Coronary artery (tissue), 2 donors: ENCODE data around the gene PRR5L.
A peak's percentile ranks its signal among the peaks of the same experiment; 100 is the strongest.

Experiments
- DNase-seq: peaks from one replicate; pipeline ENCODE4 v3.0.0-alpha.2; 2017; ENCODE audit warnings: low spot score
- H3K27ac ChIP-seq, 2 donors: fragments of 200-600 bp; sonication (generic); one replicate each; pipeline ENCODE4 v1.5.1; 2016 to 2019
- H3K4me3 ChIP-seq: fragments of 200-600 bp; sonication (generic); 2 replicates; pipeline ENCODE4 v1.5.1; 2016; ENCODE audit warnings: mild to moderate bottlenecking, moderate library complexity
- TF ChIP-seq, protein P1 (sequence below): fragments of 200-600 bp; sonication (generic); IDR thresholded peaks from one replicate; pipeline ENCODE4 v1.5.1; 2019; ENCODE audit warnings: antibody characterized with exemption

The PRR5L gene

GRCh38 chr11:36456156-36456555 is 160.1 kb downstream of the PRR5L start:
- Histone ChIP-seq H3K4me3 (peak overlapping the region; percentile 43), H3K27ac (peak overlapping the region; percentile 94 to 95)
- TF ChIP-seq, protein P1, sequence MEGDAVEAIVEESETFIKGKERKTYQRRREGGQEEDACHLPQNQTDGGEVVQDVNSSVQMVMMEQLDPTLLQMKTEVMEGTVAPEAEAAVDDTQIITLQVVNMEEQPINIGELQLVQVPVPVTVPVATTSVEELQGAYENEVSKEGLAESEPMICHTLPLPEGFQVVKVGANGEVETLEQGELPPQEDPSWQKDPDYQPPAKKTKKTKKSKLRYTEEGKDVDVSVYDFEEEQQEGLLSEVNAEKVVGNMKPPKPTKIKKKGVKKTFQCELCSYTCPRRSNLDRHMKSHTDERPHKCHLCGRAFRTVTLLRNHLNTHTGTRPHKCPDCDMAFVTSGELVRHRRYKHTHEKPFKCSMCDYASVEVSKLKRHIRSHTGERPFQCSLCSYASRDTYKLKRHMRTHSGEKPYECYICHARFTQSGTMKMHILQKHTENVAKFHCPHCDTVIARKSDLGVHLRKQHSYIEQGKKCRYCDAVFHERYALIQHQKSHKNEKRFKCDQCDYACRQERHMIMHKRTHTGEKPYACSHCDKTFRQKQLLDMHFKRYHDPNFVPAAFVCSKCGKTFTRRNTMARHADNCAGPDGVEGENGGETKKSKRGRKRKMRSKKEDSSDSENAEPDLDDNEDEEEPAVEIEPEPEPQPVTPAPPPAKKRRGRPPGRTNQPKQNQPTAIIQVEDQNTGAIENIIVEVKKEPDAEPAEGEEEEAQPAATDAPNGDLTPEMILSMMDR: no peak
- no peak for DNase-seq

DNA sequence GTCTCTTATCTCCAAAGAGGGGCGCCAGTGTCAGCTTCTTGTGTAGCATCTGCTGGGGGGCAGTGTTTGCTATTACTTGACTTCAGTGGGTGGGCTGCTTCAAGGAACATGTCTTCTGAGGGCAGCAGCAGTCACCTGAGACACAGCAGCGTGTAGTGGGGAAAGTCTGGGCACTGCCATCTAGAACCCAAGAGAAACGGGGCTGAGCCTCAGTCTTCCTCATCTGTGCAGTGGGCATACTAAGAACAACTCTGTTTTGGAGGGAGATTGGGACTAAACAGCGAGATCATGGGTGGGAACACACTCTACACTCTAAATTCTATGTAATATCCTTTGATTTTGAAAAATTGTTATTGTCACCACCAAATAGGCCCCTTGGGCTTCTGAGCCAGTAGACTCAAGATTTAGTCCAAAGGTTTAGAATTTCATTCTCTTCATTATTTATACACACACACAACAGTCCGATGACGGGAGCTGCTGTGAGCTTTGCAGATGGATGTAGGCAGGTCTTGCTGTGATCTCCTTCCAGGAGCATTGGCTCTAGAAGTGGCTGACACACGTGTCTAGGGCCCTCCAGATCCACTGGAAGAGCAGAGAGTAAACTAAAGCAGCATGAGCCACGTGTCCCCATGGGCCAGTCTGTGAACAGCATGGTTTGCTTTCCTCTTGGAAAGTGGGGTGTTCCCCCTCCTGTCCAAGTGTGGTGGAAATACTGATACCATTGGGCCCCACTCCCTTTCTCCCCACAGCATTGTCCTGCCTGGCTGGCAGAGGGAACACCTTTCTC is 162.2 kb downstream of the PRR5L start:
- Histone ChIP-seq H3K27ac (no peak overlapping the region), H3K4me3 (no peak overlapping the region)
- no peak for DNase-seq
- TF ChIP-seq, protein P1: no peak

GRCh38 chr11:36459046-36459445 is 163.0 kb downstream of the PRR5L start:
- H3K4me3 ChIP-seq: no peak overlapping the region
- DNase-seq: no peak
- no peak overlapping the region for H3K27ac ChIP-seq
- TF ChIP-seq, protein P1: no peak

DNA sequence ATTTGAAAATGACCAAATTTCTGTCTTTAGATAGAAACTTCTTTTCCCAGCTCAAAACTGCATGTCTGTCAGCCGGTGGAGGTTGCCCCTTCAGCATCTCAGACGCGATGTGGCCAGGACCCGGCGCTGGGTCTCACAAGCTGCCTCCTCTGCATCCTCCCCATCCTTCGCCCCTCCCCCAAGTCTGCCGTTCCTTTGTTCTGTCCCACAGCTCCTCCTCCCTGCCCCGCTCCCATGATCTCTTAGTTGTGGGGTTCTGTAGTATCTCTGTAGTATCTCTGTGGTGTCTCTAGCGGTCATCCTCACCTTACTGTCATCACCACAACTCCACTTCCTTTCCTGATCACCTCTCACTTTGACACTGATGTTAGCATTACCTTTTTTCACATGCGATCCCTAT is 164.1 kb downstream of the PRR5L start:
- Histone ChIP-seq H3K4me3 (no peak overlapping the region), H3K27ac (no peak overlapping the region)
- DNase-seq: no peak
- TF ChIP-seq, protein P1: no peak

GRCh38 chr11:36462321-36462720 is 166.2 kb downstream of the PRR5L start:
- no peak for DNase-seq
- TF ChIP-seq, protein P1: no peak
- H3K27ac ChIP-seq: no peak overlapping the region
- no peak overlapping the region for H3K4me3 ChIP-seq

GRCh38 chr11:36463781-36464180 is 167.7 kb downstream of the PRR5L start:
- DNase-seq: no peak
- TF ChIP-seq, protein P1: no peak
- Histone ChIP-seq H3K4me3 (no peak overlapping the region), H3K27ac (no peak overlapping the region)

DNA sequence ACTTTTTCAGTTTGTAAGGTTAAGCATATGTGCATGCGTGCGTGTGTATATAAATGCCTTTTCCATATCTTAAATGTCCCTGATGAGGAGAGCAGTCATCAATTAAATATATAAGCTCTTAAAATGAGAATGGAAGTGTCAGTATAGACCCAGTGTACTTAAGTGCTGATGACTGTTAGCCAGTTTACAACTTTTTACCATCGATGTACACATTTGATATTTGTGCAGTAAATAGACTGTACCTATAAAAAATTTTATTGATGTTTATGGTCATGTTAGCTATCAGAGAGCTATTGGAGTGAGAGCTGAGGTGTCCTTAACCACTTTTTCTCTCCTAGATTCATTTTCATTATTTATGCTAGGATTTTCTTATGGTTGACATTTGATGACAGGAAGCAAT is 168.6 kb downstream of the PRR5L start:
- no peak for DNase-seq
- no peak overlapping the region for H3K27ac ChIP-seq
- H3K4me3 ChIP-seq: no peak overlapping the region
- TF ChIP-seq, protein P1: no peak
